OCI-LY1 (cell line): Measurements from ENCODE around the gene ESF1.

Source experiments
- H2AFZ ChIP-seq: fragments of 200-600 bp; sonication (generic), shearing (Covaris generic); 2 replicates; pipeline ENCODE4 v1.6.0; 2014; ENCODE audit warnings: antibody characterized with exemption, mild to moderate bottlenecking, low read length
- H3F3A ChIP-seq: fragments of 200-600 bp; sonication (generic), shearing (Covaris generic); 2 replicates; pipeline ENCODE4 v1.6.0; 2014; ENCODE audit warnings: mild to moderate bottlenecking, antibody characterized with exemption, low read length, moderate library complexity; ENCODE audit not compliant: insufficient read depth
- H3K27ac ChIP-seq: fragments of 200-600 bp; sonication (generic); 2 replicates; pipeline ENCODE4 v1.5.1; 2014; ENCODE audit warnings: low read length, mixed run types, mild to moderate bottlenecking, low read depth; ENCODE audit not compliant: poor library complexity, severe bottlenecking
- H3K27me3 ChIP-seq: fragments of 200-600 bp; sonication (generic); 2 replicates; pipeline ENCODE4 v1.6.0; 2014; ENCODE audit warnings: antibody characterized with exemption, mild to moderate bottlenecking, low read length, moderate library complexity; ENCODE audit not compliant: insufficient read depth
- H3K36me3 ChIP-seq: fragments of 200-600 bp; sonication (generic); 2 replicates; pipeline ENCODE4 v1.6.1; 2014; ENCODE audit warnings: mild to moderate bottlenecking, antibody characterized with exemption, low read length, moderate library complexity, mixed read lengths; ENCODE audit not compliant: insufficient read depth
- H3K4me1 ChIP-seq: fragments of 200-600 bp; sonication (generic); 2 replicates; pipeline ENCODE4 v1.5.1; 2014; ENCODE audit warnings: mild to moderate bottlenecking, low read length, moderate library complexity; ENCODE audit not compliant: insufficient read depth, severe bottlenecking
- H3K4me2 ChIP-seq: fragments of 200-600 bp; sonication (generic), shearing (Covaris generic); 2 replicates; pipeline ENCODE4 v1.6.1; 2014; ENCODE audit warnings: low read length
- H3K4me3 ChIP-seq: fragments of 200-600 bp; sonication (generic); 2 replicates; pipeline ENCODE4 v1.5.1; 2014; ENCODE audit warnings: low read length, low read depth, mild to moderate bottlenecking, mixed read lengths; ENCODE audit not compliant: poor library complexity, severe bottlenecking
- H3K79me2 ChIP-seq: fragments of 200-600 bp; shearing (Covaris generic); 2 replicates; pipeline ENCODE4 v1.6.1; 2016; ENCODE audit warnings: mixed run types, low read length, mixed read lengths; ENCODE audit not compliant: insufficient read depth
- H3K9ac ChIP-seq: fragments of 200-600 bp; sonication (generic), shearing (Covaris generic); 2 replicates; pipeline ENCODE4 v1.6.1; 2014; ENCODE audit warnings: mild to moderate bottlenecking, low read length, mixed read lengths
- H3K9me2 ChIP-seq: fragments of 200-600 bp; sonication (generic), shearing (Covaris generic); 2 replicates; pipeline ENCODE4 v1.6.1; 2014; ENCODE audit warnings: low read depth, mild to moderate bottlenecking, low read length, mixed read lengths
- H3K9me3 ChIP-seq: fragments of 200-600 bp; shearing (Covaris generic); 2 replicates; pipeline ENCODE4 v1.6.1; 2014; ENCODE audit warnings: low read length, mixed read lengths
- H4K20me1 ChIP-seq: fragments of 200-600 bp; sonication (generic), shearing (Covaris generic); 2 replicates; pipeline ENCODE4 v1.6.0; 2016; ENCODE audit warnings: mild to moderate bottlenecking, low read length; ENCODE audit not compliant: insufficient read depth
- CTCF ChIP-seq: fragments of 200-600 bp; sonication (generic), shearing (Covaris generic); IDR thresholded peaks from 2 replicates; pipeline ENCODE4 v1.5.1; 2017; ENCODE audit warnings: mild to moderate bottlenecking, antibody characterized with exemption, low read length, moderate library complexity, mixed read lengths
- EZH2 ChIP-seq: fragments of 200-600 bp; sonication (generic), shearing (Covaris generic); IDR thresholded peaks from 2 replicates; pipeline ENCODE4 v1.8.0; 2017; ENCODE audit warnings: borderline replicate concordance, mixed run types, mild to moderate bottlenecking, antibody characterized with exemption, low read length, moderate library complexity, mixed read lengths

ESF1 gene

GRCh38 chr20:13793001-13793400, 8.3 kb upstream of the ESF1 start:
- no peaks in the 10 kb centered on the region for H3K9me2 ChIP-seq
- H3K27ac ChIP-seq = no peak overlapping the region
- no peaks in the 10 kb centered on the region for H3K9me3 ChIP-seq
- TF ChIP-seq CTCF (no peak), EZH2 (no peak)
- no peak overlapping the region for H2AFZ ChIP-seq
- H3K79me2 ChIP-seq = no peaks in the 10 kb centered on the region
- no peak overlapping the region for H3K4me2 ChIP-seq
- peaks cover 97% of the 10 kb centered on the region for H3K36me3 ChIP-seq
- H3K9ac ChIP-seq = no peak overlapping the region
- H3K4me1 ChIP-seq = no peaks in the 10 kb centered on the region
- H3K27me3 ChIP-seq = no peaks in the 10 kb centered on the region
- no peak overlapping the region for H3K4me3 ChIP-seq
- H3F3A ChIP-seq = 0 out of 2 replicates have a peak, but pooled peaks cover under 1% of the 10 kb centered on the region
- H4K20me1 ChIP-seq = no peaks in the 10 kb centered on the region

- no peak overlapping the region for H3K9ac ChIP-seq
- peaks cover 4% of the 10 kb centered on the region; the same call in 1 of the 2 replicates for H3F3A ChIP-seq
- no peaks in the 10 kb centered on the region for H3K27me3 ChIP-seq
- TF ChIP-seq CTCF (no peak), EZH2 (no peak)
- H3K79me2 ChIP-seq = 0 out of 2 replicates have a peak, but pooled peaks cover 5% of the 10 kb centered on the region
- peaks cover 94% of the 10 kb centered on the region for H3K36me3 ChIP-seq
- no peak overlapping the region for H3K4me2 ChIP-seq
- no peak overlapping the region for H3K4me3 ChIP-seq
- no peak overlapping the region for H3K27ac ChIP-seq
- no peaks in the 10 kb centered on the region for H3K9me2 ChIP-seq
- H4K20me1 ChIP-seq = no peaks in the 10 kb centered on the region
- H3K9me3 ChIP-seq = no peaks in the 10 kb centered on the region
- H2AFZ ChIP-seq = no peak overlapping the region
- H3K4me1 ChIP-seq = peaks cover 8% of the 10 kb centered on the region
These were observed 7.1 kb upstream of the ESF1 start for GRCh38 chr20:13791540-13792459.

- Histone ChIP-seq H3K27me3 (no peaks in the 10 kb centered on the region), H3K4me2 (no peak overlapping the region), H3K36me3 (peaks cover 83% of the 10 kb centered on the region), H3K9me3 (no peaks in the 10 kb centered on the region), H3K4me1 (peaks cover 19% of the 10 kb centered on the region), H3K79me2 (peaks cover 16% of the 10 kb centered on the region), H3K9ac (no peak overlapping the region), H3F3A (peaks cover 4% of the 10 kb centered on the region; the same call in 1 of the 2 replicates), H3K9me2 (no peaks in the 10 kb centered on the region), H3K27ac (no peak overlapping the region), H2AFZ (no peak overlapping the region), H3K4me3 (no peak overlapping the region), H4K20me1 (no peaks in the 10 kb centered on the region)
- TF ChIP-seq EZH2 = no peak
These were observed 6.0 kb upstream of the ESF1 start for GRCh38 chr20:13790708-13791107.
